Measurements from ENCODE around the gene TEPSIN.

- TF ChIP-seq CREB1 (IDR thresholded peaks at IDR 0.05; ENCODE audit: low read depth) (no peak), YY1 (IDR thresholded peaks at IDR 0.05; ENCODE audit: low read depth) (no peak), FOXM1 (IDR thresholded peaks at IDR 0.05; ENCODE audit: borderline replicate concordance, low read depth) (no peak), CEBPB (IDR thresholded peaks at IDR 0.05) (no peak), MAX (IDR thresholded peaks at IDR 0.05) (no peak), RAD21 (IDR thresholded peaks at IDR 0.05; ENCODE audit: low read depth) (no peak), REST (IDR thresholded peaks at IDR 0.05; ENCODE audit: low read depth) (no peak)
These were observed 8.6 kb upstream of the TEPSIN start for GRCh38 chr17:81247339-81247990.

Measured in Ishikawa (cell line).